A549 (cell line): Measurements from ENCODE around the gene KCNK16.

Experiments used
- CBX2 ChIP-seq: fragments of 200-600 bp; sonication (generic); IDR thresholded peaks from 2 replicates; pipeline ENCODE4 v1.6.1; 2016; ENCODE audit warnings: low read depth, mild to moderate bottlenecking, borderline replicate concordance
- RAD21 ChIP-seq, 2 experiments: fragments of >200 bp in 1 of 2; sonication (Bioruptor Twin) in 1 of 2; formaldehyde crosslinking in 1 of 2; IDR thresholded peaks in 1 of 2; conservative IDR thresholded peaks in 1 of 2; 2 replicates in 1 of 2; 3 replicates in 1 of 2; pipeline ENCODE4 v1.6.1; 2012 to 2018; ENCODE audit warnings: inconsistent platforms in 1 of 2

DNA sequence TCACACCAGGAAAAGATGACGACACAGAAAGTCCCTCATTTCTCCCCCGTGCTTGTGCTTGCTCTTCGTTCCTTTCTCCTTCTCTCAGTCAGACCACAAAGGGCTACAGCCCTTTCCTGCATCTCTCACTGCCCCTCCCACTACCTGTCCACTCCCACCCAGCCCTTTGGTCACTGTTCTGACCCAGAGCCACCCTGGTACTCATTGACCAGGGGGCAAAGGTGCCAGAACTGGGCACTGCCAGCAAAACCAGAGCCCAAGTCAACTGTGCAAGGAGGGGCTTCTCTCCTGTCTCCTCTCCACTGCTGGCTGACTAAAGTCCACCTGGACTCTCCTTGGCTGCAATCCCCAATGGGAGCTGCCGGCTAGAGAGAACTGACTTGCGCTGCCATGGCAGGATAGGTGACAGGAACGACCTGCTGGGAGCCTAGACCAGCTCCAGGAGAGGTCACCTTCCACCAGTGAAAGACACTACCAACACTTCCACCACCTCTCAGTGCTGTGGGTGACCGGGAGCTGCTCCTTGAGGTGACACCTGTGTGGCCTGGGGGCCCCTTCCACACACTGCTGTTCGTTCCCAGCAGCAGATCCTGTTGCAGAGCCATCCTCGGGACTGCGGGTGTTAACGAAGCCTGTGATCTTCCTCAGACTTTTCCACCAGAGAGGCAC is 41.1 kb downstream of the KCNK16 start:
- no peak for TF ChIP-seq RAD21 (conservative IDR thresholded peaks at IDR 0.05 in 1 of 2, IDR thresholded peaks at IDR 0.05 in 1 of 2)
- TF ChIP-seq CBX2 = no peak
